ENCODE data around the gene VWF. TPM values are rescaled to one million over a fixed set of nuclear protein-coding genes. Genes with fewer than 3 reads are reported as not detected.

VWF gene
- total and polyA plus RNA-seq, 10 of the 15 experiments (the other 5 are each of a cell fraction or from before 2014, with no cell fraction given), result 0.08 to 0.23 TPM; not detected in 8

DNA sequence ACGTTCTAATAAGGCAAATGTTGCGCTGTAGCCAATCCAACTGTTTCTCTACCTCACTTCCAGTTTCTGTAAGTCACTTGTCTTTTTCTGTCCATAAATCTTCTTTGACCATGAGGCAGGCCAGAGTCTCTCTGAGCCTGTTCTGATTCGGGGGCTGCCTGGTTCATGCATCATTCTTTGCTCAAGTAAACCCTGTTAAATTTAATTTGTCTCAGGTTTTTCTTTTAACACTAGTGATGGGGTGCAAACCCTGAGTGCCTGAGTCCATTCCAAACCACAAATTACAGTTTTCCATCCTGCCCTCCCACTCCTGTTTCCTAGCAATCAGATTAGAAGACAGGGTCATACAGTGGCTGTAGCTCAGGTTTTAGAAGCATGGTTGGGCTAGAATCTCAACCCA lies 41.9 kb downstream of the VWF start (continued):
- TF ChIP-seq, protein P1, sequence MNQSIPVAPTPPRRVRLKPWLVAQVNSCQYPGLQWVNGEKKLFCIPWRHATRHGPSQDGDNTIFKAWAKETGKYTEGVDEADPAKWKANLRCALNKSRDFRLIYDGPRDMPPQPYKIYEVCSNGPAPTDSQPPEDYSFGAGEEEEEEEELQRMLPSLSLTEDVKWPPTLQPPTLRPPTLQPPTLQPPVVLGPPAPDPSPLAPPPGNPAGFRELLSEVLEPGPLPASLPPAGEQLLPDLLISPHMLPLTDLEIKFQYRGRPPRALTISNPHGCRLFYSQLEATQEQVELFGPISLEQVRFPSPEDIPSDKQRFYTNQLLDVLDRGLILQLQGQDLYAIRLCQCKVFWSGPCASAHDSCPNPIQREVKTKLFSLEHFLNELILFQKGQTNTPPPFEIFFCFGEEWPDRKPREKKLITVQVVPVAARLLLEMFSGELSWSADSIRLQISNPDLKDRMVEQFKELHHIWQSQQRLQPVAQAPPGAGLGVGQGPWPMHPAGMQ (IDR thresholded peaks at IDR 0.05; ENCODE audit: borderline replicate concordance), result no peak
- TF ChIP-seq FOXM1 (IDR thresholded peaks at IDR 0.05; ENCODE audit: low read depth, low read length) (no peak), IRF4 (IDR thresholded peaks at IDR 0.05; ENCODE audit: low read depth, low read length) (no peak)
- TF ChIP-seq, protein P2, sequence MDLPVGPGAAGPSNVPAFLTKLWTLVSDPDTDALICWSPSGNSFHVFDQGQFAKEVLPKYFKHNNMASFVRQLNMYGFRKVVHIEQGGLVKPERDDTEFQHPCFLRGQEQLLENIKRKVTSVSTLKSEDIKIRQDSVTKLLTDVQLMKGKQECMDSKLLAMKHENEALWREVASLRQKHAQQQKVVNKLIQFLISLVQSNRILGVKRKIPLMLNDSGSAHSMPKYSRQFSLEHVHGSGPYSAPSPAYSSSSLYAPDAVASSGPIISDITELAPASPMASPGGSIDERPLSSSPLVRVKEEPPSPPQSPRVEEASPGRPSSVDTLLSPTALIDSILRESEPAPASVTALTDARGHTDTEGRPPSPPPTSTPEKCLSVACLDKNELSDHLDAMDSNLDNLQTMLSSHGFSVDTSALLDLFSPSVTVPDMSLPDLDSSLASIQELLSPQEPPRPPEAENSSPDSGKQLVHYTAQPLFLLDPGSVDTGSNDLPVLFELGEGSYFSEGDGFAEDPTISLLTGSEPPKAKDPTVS (IDR thresholded peaks at IDR 0.05; ENCODE audit: low read depth, low read length), result no peak

DNA sequence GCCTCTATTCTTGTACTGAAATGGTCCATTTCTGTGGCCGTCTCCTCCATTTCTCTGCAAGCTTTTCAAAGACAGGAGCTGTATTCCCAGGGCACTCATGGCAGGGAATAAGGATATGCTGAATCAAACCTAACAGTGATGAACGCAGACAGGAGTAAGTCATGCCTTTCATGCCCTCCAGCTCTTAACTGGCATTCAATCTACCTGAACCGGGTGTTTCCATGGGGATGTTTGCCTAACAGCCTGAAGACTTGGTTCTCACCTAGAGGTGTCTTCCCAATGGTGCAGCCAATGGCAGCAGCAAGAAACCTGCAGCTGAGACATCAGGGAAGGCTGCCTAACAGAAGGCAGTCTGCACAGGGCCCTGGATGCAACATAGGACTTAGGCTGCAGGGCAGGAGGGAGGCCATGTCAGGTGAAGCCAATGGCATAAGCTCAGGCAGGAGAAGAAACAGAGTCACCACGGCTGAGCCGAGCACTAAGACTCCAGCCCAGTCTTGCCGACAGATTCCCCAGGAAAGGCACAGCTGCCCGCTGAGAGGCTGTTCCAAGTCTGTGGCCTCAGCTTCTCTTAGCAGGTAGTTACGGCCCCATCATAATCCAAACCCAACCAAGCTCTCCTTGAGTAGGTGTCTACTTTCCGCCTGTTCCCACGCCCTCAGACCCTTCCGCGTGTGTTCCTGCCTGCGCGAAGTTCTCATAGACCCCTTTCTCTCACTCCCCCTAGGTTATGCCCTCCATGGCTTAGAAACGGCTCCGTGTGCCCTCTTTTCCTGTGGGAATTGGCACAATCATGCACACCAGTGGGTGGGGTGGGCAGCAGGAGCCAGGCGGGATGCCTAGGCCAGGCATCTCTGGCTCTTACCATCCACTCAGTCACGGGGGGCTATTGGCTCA lies 44.1 kb downstream of the VWF start:
- no peaks in the 10 kb centered on the region for H3K36me3 ChIP-seq (ENCODE audit: control insufficient read depth in 2 of 2, insufficient read depth in 2 of 2, low read length in 1 of 2)
- no peak for DNase-seq (ENCODE audit: low read depth, low spot score)
- H3K4me3 ChIP-seq, result no peak overlapping the region
- H3K27ac ChIP-seq (ENCODE audit: control insufficient read depth, insufficient read depth), result no peak overlapping the region
- peaks cover 3 to 5% of the 10 kb centered on the region in 2 experiments; a peak in 3 of 4 replicates for H3K27me3 ChIP-seq (replicated peaks in 1 of 2; ENCODE audit: control insufficient read depth in 2 of 2, insufficient read depth in 2 of 2, low read length in 1 of 2)
- POLR2A ChIA-PET, result no interaction called here
- no peak for FAIRE-seq
- RAD21 ChIA-PET (ENCODE audit: unreplicated experiment), result no interaction called here
- intact Hi-C loops (cut with micrococcal nuclease; ENCODE audit: unreplicated experiment) (no loop called here), in situ Hi-C loops (cut with MboI) (no loop called here)
- no peaks in the 10 kb centered on the region for H3K9me3 ChIP-seq (replicated peaks; ENCODE audit: control insufficient read depth, insufficient read depth, low read length)
- SMC1A ChIA-PET (ENCODE audit: uncharacterized antibody, unreplicated experiment), result no interaction called here
- no peaks in the 10 kb centered on the region for H4K20me1 ChIP-seq (ENCODE audit: control insufficient read depth, insufficient read depth)
- no peak overlapping the region for H3K4me2 ChIP-seq (ENCODE audit: control insufficient read depth, insufficient read depth)
- H3K9ac ChIP-seq (ENCODE audit: control insufficient read depth, insufficient read depth, low read length), result no peak overlapping the region
- CTCF ChIA-PET, result no interaction called here
- no peaks in the 10 kb centered on the region for H3K4me1 ChIP-seq (ENCODE audit: control insufficient read depth, insufficient read depth, low read length)
- no peak for ATAC-seq
- H2AFZ ChIP-seq (ENCODE audit: control insufficient read depth, low read depth, low read length), result no peak overlapping the region
- no peaks in the 10 kb centered on the region for H3K79me2 ChIP-seq (ENCODE audit: control insufficient read depth, insufficient read depth, low read length)
- 56% methylated on average over 18 of the region's 18 CpGs for WGBS (ENCODE audit: insufficient coverage, insufficient replicate concordance, low lambda C conversion rate, missing lambda C conversion rate)
- BruUV-seq (replicated peaks), result no TSS peak
- no peak for TF ChIP-seq IRF4 (IDR thresholded peaks at IDR 0.05; ENCODE audit: low read depth, low read length)
- TF ChIP-seq, protein P3, sequence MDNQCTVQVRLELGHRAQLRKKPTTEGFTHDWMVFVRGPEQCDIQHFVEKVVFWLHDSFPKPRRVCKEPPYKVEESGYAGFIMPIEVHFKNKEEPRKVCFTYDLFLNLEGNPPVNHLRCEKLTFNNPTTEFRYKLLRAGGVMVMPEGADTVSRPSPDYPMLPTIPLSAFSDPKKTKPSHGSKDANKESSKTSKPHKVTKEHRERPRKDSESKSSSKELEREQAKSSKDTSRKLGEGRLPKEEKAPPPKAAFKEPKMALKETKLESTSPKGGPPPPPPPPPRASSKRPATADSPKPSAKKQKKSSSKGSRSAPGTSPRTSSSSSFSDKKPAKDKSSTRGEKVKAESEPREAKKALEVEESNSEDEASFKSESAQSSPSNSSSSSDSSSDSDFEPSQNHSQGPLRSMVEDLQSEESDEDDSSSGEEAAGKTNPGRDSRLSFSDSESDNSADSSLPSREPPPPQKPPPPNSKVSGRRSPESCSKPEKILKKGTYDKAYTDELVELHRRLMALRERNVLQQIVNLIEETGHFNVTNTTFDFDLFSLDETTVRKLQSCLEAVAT (IDR thresholded peaks at IDR 0.05), result no peak
- no peak for TF ChIP-seq ZSCAN29 (IDR thresholded peaks at IDR 0.05)
- no peak for TF ChIP-seq POLR2A (IDR thresholded peaks at IDR 0.05; ENCODE audit: low read depth, low read length)
- no peak for TF ChIP-seq WRNIP1 (IDR thresholded peaks at IDR 0.05; ENCODE audit: borderline replicate concordance, low read depth, low read length)
- TF ChIP-seq, protein P4, sequence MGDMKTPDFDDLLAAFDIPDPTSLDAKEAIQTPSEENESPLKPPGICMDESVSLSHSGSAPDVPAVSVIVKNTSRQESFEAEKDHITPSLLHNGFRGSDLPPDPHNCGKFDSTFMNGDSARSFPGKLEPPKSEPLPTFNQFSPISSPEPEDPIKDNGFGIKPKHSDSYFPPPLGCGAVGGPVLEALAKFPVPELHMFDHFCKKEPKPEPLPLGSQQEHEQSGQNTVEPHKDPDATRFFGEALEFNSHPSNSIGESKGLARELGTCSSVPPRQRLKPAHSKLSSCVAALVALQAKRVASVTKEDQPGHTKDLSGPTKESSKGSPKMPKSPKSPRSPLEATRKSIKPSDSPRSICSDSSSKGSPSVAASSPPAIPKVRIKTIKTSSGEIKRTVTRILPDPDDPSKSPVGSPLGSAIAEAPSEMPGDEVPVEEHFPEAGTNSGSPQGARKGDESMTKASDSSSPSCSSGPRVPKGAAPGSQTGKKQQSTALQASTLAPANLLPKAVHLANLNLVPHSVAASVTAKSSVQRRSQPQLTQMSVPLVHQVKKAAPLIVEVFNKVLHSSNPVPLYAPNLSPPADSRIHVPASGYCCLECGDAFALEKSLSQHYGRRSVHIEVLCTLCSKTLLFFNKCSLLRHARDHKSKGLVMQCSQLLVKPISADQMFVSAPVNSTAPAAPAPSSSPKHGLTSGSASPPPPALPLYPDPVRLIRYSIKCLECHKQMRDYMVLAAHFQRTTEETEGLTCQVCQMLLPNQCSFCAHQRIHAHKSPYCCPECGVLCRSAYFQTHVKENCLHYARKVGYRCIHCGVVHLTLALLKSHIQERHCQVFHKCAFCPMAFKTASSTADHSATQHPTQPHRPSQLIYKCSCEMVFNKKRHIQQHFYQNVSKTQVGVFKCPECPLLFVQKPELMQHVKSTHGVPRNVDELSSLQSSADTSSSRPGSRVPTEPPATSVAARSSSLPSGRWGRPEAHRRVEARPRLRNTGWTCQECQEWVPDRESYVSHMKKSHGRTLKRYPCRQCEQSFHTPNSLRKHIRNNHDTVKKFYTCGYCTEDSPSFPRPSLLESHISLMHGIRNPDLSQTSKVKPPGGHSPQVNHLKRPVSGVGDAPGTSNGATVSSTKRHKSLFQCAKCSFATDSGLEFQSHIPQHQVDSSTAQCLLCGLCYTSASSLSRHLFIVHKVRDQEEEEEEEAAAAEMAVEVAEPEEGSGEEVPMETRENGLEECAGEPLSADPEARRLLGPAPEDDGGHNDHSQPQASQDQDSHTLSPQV (IDR thresholded peaks at IDR 0.05), result no peak
- TF ChIP-seq CBFB (IDR thresholded peaks at IDR 0.05; ENCODE audit: low read depth), result no peak
- no peak for TF ChIP-seq PAX5 (IDR thresholded peaks at IDR 0.05; ENCODE audit: borderline replicate concordance, low read depth, low read length)
